Body of pancreas (tissue), 4 donors: ENCODE results near the gene ATP2B2.

Experiments used
- POLR2A ChIP-seq, 3 donors: fragments of 450-650 bp; IDR thresholded peaks; one replicate each; pipeline ENCODE4 v1.6.1; 2016; ENCODE audit warnings: antibody characterized with exemption in 3 of 3, mild to moderate bottlenecking in 2 of 3
- TF ChIP-seq, protein P1 (sequence below), 7 experiments: fragments of 450-650 bp in 4 of 7; fragments of 200-600 bp in 3 of 7; sonication (generic) in 3 of 7; IDR thresholded peaks; one replicate each; pipeline ENCODE4 v1.5.1; 2016 to 2019; ENCODE audit warnings: antibody characterized with exemption in 7 of 7

DNA sequence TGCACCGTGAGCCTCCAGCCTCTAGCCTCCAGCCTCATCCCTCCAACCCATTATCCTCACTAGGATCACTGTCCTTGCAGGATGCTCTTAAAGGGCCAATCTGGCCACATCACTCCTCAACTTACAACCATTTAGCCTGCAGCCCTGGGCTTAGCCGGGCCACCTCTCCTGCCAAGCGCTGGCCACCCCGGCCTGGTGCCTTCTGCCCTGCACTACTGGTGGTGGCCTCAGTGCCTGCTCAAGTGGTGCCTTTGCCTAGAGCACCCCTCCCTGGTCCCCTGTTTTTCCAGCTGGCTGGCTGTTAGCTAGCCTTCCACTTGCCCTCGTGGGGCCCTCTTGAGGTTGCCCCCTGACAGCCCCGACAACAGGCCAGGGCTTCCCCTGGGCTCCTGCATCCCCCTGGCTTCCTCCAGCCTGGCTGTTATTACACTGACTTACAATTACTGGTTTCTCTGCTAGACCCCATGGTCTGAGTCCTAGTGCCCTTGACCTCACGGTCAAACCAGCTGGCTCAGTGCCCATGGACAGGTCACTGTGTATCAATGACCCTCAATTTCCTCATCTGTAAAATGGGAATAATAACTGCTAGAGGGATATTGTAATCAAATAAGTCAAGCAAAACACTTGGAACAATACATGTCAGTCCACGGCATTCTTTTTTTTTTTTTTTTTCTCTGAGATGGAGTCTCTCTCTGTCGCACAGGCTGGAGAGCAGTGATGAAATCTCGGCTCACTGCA, 15.5 kb downstream of the ATP2B2 start:
- no peak for TF ChIP-seq POLR2A (IDR thresholded peaks at IDR 0.05)
- TF ChIP-seq, protein P1, sequence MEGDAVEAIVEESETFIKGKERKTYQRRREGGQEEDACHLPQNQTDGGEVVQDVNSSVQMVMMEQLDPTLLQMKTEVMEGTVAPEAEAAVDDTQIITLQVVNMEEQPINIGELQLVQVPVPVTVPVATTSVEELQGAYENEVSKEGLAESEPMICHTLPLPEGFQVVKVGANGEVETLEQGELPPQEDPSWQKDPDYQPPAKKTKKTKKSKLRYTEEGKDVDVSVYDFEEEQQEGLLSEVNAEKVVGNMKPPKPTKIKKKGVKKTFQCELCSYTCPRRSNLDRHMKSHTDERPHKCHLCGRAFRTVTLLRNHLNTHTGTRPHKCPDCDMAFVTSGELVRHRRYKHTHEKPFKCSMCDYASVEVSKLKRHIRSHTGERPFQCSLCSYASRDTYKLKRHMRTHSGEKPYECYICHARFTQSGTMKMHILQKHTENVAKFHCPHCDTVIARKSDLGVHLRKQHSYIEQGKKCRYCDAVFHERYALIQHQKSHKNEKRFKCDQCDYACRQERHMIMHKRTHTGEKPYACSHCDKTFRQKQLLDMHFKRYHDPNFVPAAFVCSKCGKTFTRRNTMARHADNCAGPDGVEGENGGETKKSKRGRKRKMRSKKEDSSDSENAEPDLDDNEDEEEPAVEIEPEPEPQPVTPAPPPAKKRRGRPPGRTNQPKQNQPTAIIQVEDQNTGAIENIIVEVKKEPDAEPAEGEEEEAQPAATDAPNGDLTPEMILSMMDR (IDR thresholded peaks at IDR 0.05): no peak
